Measurements from ENCODE around the gene C10orf90. TPM values are rescaled to one million over a fixed set of nuclear protein-coding genes. Genes with fewer than 3 reads are reported as not detected.

Gene C10orf90
- total RNA-seq, 1 donor from 2014 or later, result not detected

DNA sequence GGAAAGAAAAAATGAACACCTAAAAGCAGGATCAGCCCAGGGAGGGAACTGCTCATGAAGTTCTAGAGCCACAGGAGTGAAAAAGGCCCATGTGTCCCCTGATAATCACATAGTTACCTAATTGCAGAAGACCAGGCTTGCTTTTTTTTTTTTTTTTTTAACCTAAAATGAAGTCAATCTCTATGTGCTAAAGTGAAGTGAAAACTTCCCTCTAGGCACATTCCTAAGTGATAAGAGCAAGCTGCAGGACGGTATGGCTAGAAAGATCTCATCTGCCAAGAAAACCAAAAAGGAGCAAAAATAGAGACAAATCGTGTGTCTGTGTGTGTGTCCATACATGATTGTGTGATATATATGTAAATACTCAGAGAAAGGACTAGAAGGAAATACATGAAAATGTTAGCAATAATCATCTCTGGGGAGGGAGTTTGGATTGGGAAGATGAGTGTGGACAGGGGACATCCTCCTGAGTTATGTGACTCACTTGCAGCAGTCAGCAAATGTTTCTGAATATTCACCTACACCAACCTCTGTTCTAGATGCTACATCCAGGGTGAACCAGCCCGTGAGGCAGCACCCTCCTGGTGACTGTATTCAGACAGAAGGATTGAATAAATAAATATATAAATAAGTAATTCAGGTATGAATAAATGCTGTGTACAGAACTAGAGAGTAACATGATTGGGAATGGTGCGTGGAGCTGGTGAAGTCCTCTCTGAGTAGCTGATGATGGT is 76.4 kb downstream of the C10orf90 start:
- no peaks in the 10 kb centered on the region for H3K4me1 Mint-ChIP-seq (ENCODE audit: low read depth, unreplicated experiment)
- H3K27ac Mint-ChIP-seq (ENCODE audit: unreplicated experiment), result no peak overlapping the region
- H3K27me3 Mint-ChIP-seq (ENCODE audit: unreplicated experiment), result peaks cover 2% of the 10 kb centered on the region
- H3K9me3 Mint-ChIP-seq (ENCODE audit: unreplicated experiment), result no peaks in the 10 kb centered on the region
- no peak overlapping the region for H3K4me3 Mint-ChIP-seq (ENCODE audit: unreplicated experiment)
- H3K36me3 Mint-ChIP-seq (ENCODE audit: unreplicated experiment), result no peaks in the 10 kb centered on the region
- TF ChIP-seq, protein P1, sequence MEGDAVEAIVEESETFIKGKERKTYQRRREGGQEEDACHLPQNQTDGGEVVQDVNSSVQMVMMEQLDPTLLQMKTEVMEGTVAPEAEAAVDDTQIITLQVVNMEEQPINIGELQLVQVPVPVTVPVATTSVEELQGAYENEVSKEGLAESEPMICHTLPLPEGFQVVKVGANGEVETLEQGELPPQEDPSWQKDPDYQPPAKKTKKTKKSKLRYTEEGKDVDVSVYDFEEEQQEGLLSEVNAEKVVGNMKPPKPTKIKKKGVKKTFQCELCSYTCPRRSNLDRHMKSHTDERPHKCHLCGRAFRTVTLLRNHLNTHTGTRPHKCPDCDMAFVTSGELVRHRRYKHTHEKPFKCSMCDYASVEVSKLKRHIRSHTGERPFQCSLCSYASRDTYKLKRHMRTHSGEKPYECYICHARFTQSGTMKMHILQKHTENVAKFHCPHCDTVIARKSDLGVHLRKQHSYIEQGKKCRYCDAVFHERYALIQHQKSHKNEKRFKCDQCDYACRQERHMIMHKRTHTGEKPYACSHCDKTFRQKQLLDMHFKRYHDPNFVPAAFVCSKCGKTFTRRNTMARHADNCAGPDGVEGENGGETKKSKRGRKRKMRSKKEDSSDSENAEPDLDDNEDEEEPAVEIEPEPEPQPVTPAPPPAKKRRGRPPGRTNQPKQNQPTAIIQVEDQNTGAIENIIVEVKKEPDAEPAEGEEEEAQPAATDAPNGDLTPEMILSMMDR (IDR thresholded peaks at IDR 0.05; ENCODE audit: partially characterized antibody, unreplicated experiment), result no peak
- no peak for DNase-seq

DNA sequence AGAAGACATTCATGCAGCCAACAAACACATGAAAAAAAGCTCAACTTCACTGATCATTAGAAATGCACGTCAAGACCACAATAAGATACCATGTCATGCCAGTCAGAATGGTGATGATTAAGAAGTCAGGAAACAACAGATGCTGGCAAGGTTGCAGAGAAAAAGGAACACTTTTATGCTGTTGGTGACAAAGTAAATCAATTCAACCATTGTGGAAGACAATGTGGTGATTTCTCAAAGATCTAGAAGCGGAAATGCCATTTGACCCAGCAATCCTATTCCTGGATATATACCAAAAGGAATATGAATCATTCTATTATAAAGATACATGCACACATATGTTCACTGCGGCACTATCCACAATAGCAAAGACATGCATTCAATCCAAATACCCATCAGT is 77.6 kb downstream of the C10orf90 start:
- H3K4me3 Mint-ChIP-seq (ENCODE audit: unreplicated experiment), result no peak overlapping the region
- no peak for DNase-seq
- peaks cover 2% of the 10 kb centered on the region for H3K27me3 Mint-ChIP-seq (ENCODE audit: unreplicated experiment)
- no peaks in the 10 kb centered on the region for H3K4me1 Mint-ChIP-seq (ENCODE audit: low read depth, unreplicated experiment)
- no peaks in the 10 kb centered on the region for H3K9me3 Mint-ChIP-seq (ENCODE audit: unreplicated experiment)
- no peaks in the 10 kb centered on the region for H3K36me3 Mint-ChIP-seq (ENCODE audit: unreplicated experiment)
- H3K27ac Mint-ChIP-seq (ENCODE audit: unreplicated experiment), result no peak overlapping the region
- TF ChIP-seq, protein P1 (IDR thresholded peaks at IDR 0.05; ENCODE audit: partially characterized antibody, unreplicated experiment), result no peak

DNA sequence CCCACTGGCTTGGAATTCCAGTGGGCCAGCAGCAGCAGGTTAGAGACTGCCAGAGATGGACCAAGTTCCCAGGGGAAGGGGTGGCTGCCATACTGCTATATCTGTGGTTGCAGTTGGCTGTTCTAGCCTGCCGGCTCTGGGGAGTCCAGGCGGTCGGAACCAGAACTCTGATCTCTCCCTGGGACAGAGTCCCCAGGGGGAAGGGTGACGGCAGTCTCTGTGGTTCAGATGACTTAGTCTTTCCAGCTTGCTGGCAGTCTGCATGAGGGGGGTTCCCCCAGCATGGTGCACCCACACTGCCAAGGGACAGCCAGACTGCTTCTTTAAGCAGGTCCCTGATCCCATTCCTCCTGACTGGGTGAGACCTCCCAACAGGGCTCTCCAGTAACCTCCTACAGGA is 82.5 kb downstream of the C10orf90 start:
- Mint-ChIP-seq H3K36me3 (ENCODE audit: unreplicated experiment) (no peaks in the 10 kb centered on the region), H3K4me3 (ENCODE audit: unreplicated experiment) (no peak overlapping the region), H3K27me3 (ENCODE audit: unreplicated experiment) (peaks cover 3% of the 10 kb centered on the region), H3K27ac (ENCODE audit: unreplicated experiment) (no peak overlapping the region), H3K4me1 (ENCODE audit: low read depth, unreplicated experiment) (peaks cover 16% of the 10 kb centered on the region), H3K9me3 (ENCODE audit: unreplicated experiment) (peaks cover 5% of the 10 kb centered on the region)
- TF ChIP-seq, protein P1 (IDR thresholded peaks at IDR 0.05; ENCODE audit: partially characterized antibody, unreplicated experiment), result no peak
- DNase-seq, result no peak

DNA sequence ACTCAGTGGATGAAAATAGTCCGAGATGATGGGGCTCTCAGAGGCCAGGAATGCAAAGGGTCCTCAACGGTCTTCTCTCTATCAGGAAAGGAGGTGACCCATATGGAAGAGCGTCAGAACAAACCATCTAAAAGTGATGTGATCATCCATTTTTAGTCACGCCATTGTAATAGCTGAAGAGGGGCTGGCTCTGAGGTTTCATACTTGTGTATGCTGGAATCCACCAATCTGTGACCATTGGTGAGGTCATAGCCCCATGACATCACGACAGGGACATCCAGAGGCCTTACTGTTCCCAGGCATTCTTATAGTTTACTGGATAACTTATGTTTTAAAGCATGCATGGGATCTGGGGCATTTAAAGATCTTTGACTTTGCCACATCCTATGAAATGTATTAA is 83.6 kb downstream of the C10orf90 start:
- TF ChIP-seq, protein P1 (IDR thresholded peaks at IDR 0.05; ENCODE audit: partially characterized antibody, unreplicated experiment), result no peak
- peaks cover 3% of the 10 kb centered on the region for H3K27me3 Mint-ChIP-seq (ENCODE audit: unreplicated experiment)
- peaks cover 17% of the 10 kb centered on the region for H3K4me1 Mint-ChIP-seq (ENCODE audit: low read depth, unreplicated experiment)
- H3K9me3 Mint-ChIP-seq (ENCODE audit: unreplicated experiment), result peaks cover 5% of the 10 kb centered on the region
- no peak overlapping the region for H3K4me3 Mint-ChIP-seq (ENCODE audit: unreplicated experiment)
- DNase-seq, result no peak
- H3K36me3 Mint-ChIP-seq (ENCODE audit: unreplicated experiment), result no peaks in the 10 kb centered on the region
- H3K27ac Mint-ChIP-seq (ENCODE audit: unreplicated experiment), result no peak overlapping the region

DNA sequence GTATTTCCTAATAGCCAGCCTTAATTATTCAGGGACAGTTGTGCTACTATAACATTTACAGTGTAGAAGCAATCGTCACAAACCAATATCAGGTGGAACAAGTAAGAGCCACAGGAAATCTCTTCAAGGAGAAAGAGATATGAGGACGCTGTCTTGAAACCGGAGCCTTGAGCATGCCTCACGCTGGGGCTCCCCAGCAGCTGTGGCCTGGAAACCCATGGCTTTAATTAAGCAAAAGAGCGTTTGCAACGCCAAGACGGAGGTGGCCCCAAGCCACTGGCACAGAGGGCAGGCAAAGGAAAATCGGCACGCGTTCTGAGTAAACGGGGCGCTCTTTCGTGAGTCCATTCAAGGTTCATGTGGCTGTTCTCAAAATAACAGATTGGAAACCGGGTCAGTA is 84.4 kb downstream of the C10orf90 start:
- TF ChIP-seq, protein P1 (IDR thresholded peaks at IDR 0.05; ENCODE audit: partially characterized antibody, unreplicated experiment), result no peak
- no peak for DNase-seq
- Mint-ChIP-seq H3K9me3 (ENCODE audit: unreplicated experiment) (peaks cover 5% of the 10 kb centered on the region), H3K27me3 (ENCODE audit: unreplicated experiment) (peaks cover 3% of the 10 kb centered on the region), H3K27ac (ENCODE audit: unreplicated experiment) (no peak overlapping the region), H3K36me3 (ENCODE audit: unreplicated experiment) (no peaks in the 10 kb centered on the region), H3K4me3 (ENCODE audit: unreplicated experiment) (no peak overlapping the region), H3K4me1 (ENCODE audit: low read depth, unreplicated experiment) (peaks cover 17% of the 10 kb centered on the region)

Data from glutamatergic neuron (in vitro differentiated cells).